Measurements from ENCODE around the gene TMOD2. TPM values are rescaled to one million over a fixed set of nuclear protein-coding genes. Genes with fewer than 3 reads are reported as not detected.

Gene TMOD2
- 2.0 and 5.9 TPM in 2 replicates for total RNA-seq

- DNase-seq (ENCODE audit: low read depth, low spot score) = no peak
Measured at GRCh38 chr15:51750792-51751696, at the start of gene TMOD2. Gene TMOD2, plus strand, starts transcription at chr15:51751597. Its CDS starts 14,845 bp downstream, at chr15:51766442.

GRCh38 chr15:51702710-51703109 is 48.7 kb upstream of the TMOD2 start:
- DNase-seq (ENCODE audit: low read depth, low spot score) = no peak

- no peak for DNase-seq (ENCODE audit: low read depth, low spot score)
Measured at GRCh38 chr15:51706291-51706690, 45.1 kb upstream of the TMOD2 start.

GRCh38 chr15:51706926-51707608 is 44.3 kb upstream of the TMOD2 start:
- DNase-seq (ENCODE audit: low read depth, low spot score) = no peak

- no peak for DNase-seq (ENCODE audit: low read depth, low spot score)
Measured at GRCh38 chr15:51708013-51708412, 43.4 kb upstream of the TMOD2 start.

- DNase-seq (ENCODE audit: low read depth, low spot score) = no peak
Measured at GRCh38 chr15:51709031-51709430, 42.4 kb upstream of the TMOD2 start.

- no peak for DNase-seq (ENCODE audit: low read depth, low spot score)
Measured at GRCh38 chr15:51714162-51714561, 37.2 kb upstream of the TMOD2 start.

- DNase-seq (ENCODE audit: low read depth, low spot score) = no peak
Measured at GRCh38 chr15:51714911-51715310, 36.5 kb upstream of the TMOD2 start.

- no peak for DNase-seq (ENCODE audit: low read depth, low spot score)
Measured at GRCh38 chr15:51718219-51718618, 33.2 kb upstream of the TMOD2 start.

GRCh38 chr15:51718746-51719145 is 32.7 kb upstream of the TMOD2 start:
- no peak for DNase-seq (ENCODE audit: low read depth, low spot score)

GRCh38 chr15:51720201-51720995 is 31.0 kb upstream of the TMOD2 start:
- DNase-seq (ENCODE audit: low read depth, low spot score) = no peak

GRCh38 chr15:51721199-51721960 is 30.0 kb upstream of the TMOD2 start:
- peak; percentile 45 for DNase-seq (ENCODE audit: low read depth, low spot score)

GRCh38 chr15:51724199-51724598 is 27.2 kb upstream of the TMOD2 start:
- DNase-seq (ENCODE audit: low read depth, low spot score) = no peak

GRCh38 chr15:51724673-51725072 is 26.7 kb upstream of the TMOD2 start:
- no peak for DNase-seq (ENCODE audit: low read depth, low spot score)

GRCh38 chr15:51726302-51727073 is 24.9 kb upstream of the TMOD2 start:
- no peak for DNase-seq (ENCODE audit: low read depth, low spot score)

- DNase-seq (ENCODE audit: low read depth, low spot score) = no peak
Measured at GRCh38 chr15:51727141-51727897, 24.1 kb upstream of the TMOD2 start.

GRCh38 chr15:51731549-51732267 is 19.7 kb upstream of the TMOD2 start:
- no peak for DNase-seq (ENCODE audit: low read depth, low spot score)

GRCh38 chr15:51732646-51733045 is 18.8 kb upstream of the TMOD2 start:
- no peak for DNase-seq (ENCODE audit: low read depth, low spot score)

Data from pulmonary artery endothelial cell (primary cell).